Smooth muscle cell of the brain vasculature (primary cell): ENCODE results near the gene DNAH8.
A peak's percentile ranks its signal among the peaks of the same experiment; 100 is the strongest.
"Not testable (repeated sequence)": the region's sequence is repeated elsewhere in the genome, so short reads cannot be mapped to it uniquely, and the experiment has no call there.

Experiments
- DNase-seq: peaks from one replicate; pipeline ENCODE4 v3.0.0-alpha.2; 2012; ENCODE audit warnings: low read depth, low spot score

Gene DNAH8

DNA sequence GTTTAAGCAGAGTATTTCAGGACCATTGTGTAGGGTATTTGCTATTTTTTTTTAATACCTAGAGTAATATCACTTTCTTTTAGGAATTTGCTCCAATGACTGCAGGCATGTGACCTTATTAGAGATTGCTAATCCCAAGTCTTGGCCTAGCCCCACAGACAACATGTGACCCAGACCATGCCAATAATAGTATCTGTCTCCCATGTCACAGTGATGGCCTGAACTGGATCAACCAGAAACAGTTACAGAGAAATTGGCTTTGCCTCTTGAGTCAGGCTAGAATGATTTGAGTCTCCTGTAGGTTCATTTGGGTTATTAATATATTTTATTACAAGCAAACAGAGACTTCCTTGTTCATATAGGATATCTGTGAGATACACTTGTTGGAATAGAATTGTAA lies 116.8 kb downstream of the DNAH8 start:
- no peak for DNase-seq

DNA sequence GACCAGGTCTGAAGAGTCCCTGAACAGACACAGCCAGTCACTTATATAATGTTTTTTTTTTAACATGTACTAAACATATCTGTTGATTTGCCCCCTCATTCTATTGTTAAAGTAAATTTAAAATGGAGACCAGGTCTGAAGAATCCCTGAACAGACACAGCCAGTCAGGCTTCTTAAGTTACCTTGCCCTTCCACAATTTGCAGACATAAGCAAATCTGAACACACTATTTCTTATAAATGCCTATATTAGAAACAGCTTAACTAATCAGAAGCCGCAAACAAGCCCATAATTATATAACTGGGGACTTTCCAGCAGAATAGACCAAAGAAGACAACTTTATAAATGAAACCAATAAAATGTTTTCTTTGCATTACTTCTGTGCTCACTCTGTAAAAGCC lies 118.2 kb downstream of the DNAH8 start:
- DNase-seq, result no peak

DNA sequence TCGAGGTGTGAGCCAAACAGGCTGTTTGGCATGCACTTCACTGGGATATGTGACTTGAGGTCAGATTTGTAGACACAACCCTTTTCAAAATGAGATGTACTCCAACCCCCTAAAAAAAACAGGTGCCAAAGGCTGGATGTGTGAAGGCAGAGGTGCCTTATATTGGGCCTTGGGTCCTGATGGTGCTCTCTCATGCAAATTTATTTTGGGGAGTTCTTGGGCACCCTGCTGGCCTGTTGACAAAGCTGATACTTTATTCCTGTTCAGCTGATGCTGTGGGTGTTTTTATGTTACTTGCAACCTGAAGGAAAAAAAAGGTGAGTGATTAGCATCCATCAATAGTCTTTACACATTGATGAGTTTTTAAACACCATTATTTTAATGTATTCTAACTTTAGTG lies 121.5 kb downstream of the DNAH8 start:
- no peak for DNase-seq

DNA sequence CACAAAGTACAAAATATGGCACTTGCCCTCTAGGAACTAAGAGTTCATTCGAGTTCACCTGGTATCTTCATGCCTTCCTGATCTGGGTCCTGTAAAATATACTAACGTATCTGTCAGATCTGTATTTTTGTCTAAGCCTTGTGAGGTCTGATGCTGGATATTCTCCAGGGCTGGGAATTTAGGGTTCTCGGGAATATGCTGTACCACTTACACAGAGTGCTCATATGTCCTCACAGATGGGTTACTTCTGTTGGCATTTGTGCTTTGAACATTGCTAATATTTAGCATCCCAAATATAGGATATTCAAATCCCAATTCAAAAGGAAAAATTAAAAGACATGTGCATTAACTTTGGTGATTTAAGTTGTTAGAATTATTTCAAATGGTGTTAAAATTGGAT lies 122.0 kb downstream of the DNAH8 start:
- DNase-seq, result no peak

DNA sequence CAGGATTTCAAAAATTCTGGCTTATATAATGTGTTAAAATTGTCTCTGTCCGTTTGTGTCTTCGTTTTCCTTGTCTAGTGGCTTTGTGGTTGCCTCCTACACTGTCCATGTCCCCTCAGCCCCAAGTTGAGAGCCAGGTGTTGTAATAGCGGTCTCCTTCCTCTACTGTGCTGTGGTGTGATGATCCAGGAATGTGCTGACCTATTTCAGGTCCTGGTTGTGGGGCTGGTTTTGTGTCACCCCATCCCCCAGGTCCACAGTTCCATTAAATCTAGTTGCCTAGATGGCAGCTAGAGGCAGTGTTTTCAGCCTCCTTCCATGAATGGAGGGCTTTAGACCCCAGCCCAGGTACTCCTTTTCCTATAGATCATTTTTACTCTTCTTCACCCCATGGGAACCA lies 128.7 kb downstream of the DNAH8 start:
- DNase-seq, result no peak

DNA sequence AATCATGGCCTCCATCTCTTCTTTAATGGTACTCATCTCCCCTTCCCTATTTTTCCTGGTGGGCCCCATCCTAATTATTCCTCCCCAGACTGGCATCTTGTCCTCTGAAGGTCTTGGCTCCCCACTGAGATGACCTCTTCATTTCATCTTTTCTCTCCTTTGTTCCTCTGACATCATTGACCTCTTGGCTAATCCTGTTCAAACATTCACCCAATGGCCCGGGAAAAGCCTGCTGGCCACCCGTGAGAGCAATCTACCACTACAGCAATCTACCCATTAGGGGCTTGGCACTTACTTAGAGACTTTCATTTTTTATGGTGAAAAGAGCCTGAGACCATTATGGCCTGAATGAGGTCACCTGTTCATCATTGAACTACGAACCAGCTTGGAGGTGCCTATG lies 130.8 kb downstream of the DNAH8 start:
- no peak for DNase-seq

DNA sequence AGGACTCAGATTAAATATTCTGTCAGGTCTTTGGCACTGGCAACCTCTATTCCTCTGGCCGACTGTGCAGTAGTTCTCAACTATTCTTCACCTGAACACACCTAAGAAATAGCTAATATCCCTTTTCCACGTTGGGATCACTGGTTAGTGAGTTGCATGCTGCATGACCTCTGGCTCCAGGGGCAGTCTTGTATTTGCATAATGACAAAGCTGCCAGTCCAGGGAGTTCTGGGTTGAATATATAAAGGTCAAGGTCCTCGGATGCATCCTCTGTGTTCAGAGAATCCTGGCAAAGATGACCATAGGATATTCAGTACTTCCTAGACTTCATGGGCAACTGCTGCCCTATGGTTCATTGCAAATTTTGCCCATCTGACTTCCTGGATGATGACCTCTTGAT lies 131.2 kb downstream of the DNAH8 start:
- no peak for DNase-seq

DNA sequence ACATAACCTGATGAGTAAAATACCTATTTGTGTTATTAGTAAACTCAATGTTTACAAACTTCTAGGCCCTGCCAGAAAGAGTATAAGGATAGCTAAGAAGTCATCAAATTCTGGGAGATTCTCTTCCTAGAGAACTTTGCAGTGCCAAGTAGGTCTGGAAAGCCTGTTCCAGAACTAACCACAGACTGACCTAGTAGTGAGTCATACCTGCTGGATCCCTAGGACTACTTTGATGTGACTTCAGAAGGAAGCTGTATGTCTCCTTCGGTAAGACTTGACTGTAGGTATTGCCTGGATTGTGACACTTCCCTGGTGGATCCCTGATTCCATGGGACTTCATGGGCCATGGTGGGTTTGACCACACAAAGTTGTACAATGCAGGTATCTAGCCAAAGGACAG lies 131.7 kb downstream of the DNAH8 start:
- no peak for DNase-seq

DNA sequence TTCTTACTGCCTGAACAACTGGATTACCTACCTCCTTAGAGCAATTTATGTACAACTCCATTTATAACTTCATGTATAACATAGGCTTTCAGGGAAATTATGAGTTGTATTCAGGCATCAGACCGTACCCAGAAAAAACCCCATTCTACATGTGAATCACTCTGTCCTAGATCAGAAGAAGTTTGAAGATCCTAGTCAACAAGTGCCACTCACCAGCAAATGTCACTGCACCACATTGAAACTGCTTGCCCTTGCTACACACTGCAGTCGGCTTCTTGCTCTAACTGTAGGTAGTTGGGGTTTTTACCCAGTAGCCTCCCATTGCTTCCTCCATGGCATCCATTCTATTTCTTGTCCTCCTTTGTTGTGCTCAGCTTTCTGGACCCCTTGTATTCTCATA lies 132.4 kb downstream of the DNAH8 start:
- no peak for DNase-seq

DNA sequence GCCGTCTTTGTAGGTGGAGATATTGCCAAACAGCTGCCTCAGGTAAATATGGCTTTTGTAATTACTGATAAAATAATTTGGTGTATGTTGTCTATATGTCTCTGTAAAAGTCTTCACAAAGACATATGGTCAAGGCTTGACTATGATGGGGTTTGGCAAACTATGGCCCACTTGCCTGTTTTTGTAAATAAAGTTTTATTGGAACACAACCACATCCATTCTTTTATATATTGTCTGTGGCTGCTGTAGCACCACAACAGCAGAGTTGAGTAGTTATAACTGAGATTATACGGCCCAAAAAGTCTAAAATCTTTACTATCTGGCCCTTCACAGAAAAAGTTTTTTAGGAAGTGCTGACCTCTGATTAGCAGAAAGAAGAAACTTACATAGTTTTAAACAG lies 133.6 kb downstream of the DNAH8 start:
- no peak for DNase-seq

DNA sequence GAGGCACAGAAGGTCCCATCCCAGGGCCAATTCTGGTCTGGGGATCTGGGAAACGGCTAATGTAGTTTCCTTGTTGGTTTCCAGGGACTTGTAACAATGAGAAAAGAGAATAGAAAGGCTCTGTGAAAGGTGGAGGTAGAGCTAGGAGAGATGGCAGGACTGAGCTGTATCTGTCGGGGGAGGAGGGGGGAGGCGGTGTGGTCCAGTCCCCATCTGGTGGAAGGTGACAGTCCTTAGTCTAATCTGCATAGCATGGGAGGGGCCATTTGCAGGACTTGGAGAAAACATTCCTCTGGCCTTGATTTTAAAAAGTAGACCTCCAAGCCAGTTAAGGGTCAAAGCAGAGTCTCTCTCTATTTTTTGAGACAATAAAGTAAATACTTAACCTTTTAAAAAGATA lies 137.1 kb downstream of the DNAH8 start:
- DNase-seq, result no peak

DNA sequence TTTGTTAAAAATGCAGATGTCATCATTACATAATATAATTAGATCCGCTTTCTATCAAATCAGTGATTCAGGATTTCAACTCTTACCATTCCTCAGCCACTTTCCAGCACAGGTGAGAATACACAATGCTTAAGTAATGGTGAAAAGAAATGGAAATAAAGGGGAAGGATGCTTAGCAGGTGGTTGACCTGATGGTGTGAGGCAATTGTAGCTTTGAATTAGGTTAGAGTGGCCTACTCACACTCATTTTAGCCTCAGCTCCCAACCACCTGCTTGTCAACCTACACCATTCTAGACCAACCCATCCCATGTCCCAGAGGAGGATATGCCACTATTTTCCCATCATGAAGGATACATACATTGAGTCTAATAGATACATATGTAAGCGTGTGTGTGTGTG lies 138.1 kb downstream of the DNAH8 start:
- DNase-seq, result no peak

DNA sequence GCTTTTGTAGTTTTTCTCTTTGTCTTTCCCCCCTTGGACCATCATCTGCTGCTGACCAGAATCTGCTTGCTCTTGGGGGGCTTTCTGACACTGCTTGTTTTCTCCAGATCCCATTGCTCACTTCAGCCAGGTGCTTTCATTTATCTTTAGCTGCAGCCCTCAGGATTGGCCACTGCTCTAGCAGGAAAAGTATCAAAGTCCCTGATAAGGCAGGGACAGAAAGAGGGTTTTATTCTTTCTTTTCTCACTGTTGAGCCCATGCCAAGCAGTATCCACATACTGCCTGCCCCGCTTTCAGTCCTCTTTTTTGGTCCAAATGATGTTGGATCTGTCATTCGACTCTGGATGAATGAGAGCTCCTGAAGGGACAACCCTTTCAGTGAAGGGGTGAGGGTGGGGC lies 141.4 kb downstream of the DNAH8 start:
- DNase-seq, result no peak

DNA sequence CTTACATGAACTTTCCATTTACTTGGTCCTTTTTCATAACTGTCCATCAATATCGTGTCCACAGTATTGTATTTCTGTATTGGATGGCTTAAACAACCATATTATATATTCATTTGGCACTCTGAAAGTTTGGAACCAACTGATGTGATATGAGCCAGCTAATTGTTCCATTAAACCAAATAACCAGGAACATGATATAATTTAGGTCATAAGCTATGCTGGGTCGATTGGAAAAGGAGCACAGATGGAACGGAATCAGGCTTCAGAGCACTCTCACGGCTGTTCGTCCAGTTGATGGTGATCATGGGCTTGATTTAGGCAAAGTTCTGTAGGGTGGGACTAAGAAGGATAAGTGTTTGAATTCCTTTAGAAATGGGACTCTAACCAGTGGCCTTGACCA lies 142.7 kb downstream of the DNAH8 start:
- no peak for DNase-seq

DNA sequence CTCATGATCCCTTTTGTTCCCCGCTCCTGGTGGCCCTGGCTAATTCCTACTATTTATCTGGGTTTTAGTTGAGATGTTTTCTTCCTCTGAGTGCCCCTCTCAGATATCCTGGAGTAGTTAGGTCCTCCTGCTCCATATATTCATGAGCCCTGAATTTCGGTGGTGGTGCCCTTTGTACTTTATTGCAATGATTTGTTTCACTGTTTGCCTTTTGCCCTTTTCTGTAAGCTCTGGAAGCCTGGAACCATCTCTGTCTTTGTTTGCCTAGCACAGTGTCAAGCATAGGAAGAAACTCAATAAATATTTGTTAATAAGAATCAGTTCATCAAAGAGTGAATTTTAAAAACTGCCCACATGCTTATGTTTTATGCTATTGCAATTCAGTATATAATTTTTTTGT lies 144.9 kb downstream of the DNAH8 start:
- no peak for DNase-seq

DNA sequence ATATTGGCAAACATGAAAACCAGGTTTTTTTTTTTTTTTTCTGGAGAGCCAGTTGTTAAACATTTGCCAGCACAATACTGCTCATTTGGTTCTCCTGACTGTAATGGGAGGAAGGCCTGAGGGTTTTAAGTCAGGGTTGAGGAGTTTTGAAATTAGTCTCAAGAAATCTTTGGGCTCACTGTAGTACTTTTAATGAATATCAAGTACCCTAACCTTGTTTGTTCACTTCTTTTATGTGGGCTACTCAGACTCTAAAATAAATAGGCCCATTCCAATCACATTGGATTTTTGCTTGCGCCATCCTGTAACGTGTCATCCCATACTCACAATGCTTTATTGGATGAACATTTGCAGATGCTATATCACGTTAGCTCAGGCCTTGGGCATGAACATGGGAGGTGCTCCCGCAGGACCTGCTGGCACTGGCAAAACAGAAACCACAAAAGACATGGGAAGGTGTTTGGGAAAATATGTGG lies 146.9 kb downstream of the DNAH8 start:
- no peak for DNase-seq

DNA sequence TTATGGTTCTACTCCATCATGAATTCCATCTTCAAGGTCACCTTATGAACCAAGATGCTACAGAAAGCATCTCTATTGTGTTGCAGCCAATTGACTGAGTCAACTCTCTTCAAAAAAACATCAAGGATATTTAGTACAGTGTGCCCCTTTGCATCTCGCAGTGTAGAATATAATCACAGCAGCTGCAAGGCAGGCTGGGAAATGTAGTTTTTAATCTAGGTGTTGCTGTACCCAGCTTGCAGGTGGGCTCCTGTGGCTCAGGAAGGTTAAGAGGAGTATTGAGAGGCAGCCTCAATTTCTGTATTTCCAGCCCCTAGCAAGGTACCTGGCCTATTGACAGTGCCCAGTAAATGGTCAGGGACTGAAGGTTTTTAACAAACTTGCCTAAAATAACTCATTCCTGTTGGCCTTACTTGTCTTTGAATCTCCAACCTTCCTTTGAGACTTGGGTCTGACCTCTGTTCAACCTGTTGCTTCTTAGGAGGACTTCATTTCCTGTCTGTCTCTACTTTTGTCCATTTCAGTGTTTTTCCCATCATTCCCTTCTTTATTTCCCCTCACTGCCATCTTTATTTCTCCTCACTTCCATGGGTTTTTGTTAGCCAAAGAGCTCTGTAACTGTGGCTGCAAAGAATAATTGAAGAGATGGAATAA lies 150.5 kb downstream of the DNAH8 start:
- DNase-seq, result no peak

DNA sequence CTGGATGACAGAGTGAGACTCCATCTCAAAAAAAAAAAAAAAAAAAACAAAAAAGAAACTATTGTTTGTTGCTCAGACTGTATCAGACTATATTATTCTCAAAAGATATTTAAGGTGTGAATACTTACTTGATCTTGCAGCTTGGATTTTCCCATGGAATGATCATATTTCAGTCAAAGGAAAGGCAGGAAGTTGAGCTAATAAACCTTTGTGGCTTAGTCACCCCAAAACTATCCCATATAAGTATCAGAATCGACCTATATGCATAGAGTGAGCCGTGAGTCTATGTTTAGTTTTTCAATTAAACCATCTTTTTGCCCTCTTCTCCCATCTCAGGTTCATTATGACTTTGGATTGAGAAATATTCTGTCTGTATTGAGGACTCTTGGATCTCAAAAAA lies 152.6 kb downstream of the DNAH8 start:
- no peak for DNase-seq

DNA sequence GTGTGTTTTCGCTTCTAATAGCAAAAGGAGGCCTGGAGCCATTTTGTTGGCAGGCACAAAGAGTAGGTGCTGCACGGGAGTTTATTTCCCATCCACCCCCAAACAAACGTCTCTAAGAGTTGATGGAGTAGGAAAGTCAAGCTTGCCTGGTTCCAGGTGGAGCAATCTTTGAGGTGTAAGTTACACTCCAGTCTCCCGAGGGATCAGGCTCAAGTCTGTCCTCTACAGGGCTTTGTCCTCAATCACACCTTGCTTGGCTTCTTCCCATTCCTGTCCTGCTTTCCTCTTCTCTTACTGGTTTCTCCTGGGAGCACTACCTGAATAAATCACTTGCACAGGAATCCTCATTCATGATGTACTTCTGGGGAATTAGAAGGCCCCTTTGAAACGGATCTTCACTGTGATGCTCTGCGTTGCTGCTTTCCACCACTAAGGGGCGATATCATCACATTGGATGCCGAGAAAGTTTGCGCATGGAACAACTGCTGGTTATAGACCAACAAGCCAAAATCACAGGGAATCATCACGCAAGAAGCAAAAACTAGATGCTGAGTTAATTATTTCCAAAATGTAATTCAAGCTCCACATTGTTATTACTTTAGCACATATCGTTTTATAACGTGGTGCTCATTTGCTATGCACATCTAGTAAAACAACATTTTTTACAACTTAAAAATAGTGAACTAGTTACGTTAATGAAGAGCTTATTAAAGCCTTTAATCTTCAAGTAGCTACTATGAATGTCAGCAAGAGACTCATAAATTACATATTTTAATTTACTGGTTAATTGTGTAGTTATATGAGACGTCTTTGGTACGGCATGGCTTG lies 156.8 kb downstream of the DNAH8 start:
- peak; percentile 20 for DNase-seq

DNA sequence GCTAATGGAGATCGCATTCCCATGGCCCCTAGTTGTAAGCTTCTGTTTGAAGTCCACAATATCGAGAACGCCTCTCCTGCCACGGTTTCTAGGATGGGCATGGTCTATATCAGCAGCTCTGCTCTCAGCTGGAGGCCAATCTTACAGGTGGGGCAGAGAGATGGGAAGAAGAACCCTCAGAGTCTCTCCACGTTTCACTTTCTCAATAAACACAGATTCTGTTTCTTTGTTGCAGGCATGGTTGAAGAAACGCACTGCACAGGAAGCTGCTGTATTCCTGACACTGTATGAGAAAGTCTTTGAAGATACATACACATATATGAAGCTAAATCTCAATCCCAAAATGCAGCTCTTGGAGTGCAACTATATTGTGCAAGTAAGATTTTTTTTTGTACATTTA lies 157.9 kb downstream of the DNAH8 start:
- DNase-seq, result no peak

DNA sequence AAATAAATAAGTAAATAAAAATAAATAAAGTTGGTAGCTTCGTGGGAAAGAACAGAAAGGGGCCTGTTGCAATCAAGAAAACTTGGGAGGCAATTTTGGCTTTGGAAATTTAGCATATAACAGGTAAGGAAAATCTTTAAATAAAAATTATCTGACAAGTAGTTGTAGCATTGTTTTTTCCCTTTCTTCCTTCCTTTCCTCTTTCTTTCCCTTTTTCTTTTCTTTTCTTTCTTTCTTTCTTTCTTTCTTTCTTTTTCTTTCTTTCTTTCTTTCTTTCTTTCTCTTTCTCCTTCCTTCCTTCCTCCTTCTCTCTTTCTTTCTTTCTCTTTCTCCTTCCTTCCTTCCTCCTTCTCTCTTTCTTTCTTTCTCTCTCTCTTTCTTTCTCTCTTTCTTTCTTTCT lies 158.7 kb downstream of the DNAH8 start:
- not testable (repeated sequence) for DNase-seq

DNA sequence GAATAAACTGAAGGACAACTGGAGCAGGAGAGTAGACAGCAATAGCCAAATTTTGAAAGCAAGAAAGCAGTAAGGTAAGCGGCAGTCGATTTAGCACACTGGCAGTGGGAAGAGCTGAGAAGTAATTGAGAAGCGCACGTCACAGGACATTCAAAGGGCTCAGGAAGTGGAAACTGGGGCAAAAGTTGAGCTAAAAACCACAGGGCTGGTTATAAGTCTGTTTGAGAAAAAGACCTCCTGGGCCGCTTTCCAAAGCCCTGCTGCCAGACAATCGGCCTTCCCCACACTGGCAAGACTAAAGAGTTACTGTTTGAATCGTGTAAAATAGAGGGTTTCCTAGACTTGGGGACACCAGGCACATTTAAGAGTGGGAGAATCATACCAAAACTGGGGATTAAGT lies 161.4 kb downstream of the DNAH8 start:
- no peak for DNase-seq

DNA sequence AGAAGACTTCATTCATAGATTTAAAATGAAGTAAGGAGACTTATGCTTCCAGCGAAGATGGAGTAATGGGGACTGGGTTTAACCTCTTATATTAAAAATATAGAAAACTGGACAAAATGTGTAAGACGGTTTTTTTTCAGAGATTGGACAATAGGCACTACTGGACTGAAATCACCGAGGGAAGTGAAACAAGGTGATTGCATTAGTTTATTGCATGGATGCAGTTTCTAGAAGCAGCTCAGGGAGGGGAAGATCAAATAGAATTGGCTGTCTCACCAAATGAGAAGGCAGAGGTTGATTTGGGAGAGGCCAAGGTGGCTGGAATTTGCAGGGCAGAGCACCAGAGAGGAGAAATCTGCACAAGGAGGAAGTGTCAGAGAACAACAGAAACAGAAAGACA lies 162.6 kb downstream of the DNAH8 start:
- DNase-seq, result no peak
